Activated naive CD4-positive, alpha-beta T cell treated with anti-CD3 and anti-CD28 coated beads, Interleukin-2, amount 50 U/mL, for 16 hours (primary cell): Measurements from ENCODE around the gene ADAM12.
"Not testable (repeated sequence)": the region's sequence is repeated elsewhere in the genome, so short reads cannot be mapped to it uniquely, and the experiment has no call there.

Experiments used
- DNase-seq: peaks from one replicate; pipeline ENCODE4 v3.0.0-alpha.2; 2020

ADAM12 gene

DNA sequence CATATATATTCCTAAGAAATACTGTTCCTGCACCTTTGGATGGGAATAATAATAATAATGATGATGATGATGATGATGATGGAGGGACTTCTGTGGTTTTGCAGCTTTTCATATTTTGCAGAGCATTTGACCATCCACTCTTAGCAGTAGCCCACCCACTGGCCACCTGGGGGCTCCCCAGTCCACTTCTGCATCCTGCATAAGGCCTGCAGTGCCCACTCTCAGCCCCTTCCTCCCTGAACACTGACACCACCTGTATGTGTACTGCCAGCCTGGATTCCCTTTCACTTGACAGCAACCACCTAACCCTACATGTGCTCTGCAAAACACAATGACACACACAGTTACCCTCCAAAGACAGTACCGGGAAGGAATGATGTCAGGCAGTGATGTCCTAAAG is 131.4 kb downstream of the ADAM12 start:
- DNase-seq, result no peak

DNA sequence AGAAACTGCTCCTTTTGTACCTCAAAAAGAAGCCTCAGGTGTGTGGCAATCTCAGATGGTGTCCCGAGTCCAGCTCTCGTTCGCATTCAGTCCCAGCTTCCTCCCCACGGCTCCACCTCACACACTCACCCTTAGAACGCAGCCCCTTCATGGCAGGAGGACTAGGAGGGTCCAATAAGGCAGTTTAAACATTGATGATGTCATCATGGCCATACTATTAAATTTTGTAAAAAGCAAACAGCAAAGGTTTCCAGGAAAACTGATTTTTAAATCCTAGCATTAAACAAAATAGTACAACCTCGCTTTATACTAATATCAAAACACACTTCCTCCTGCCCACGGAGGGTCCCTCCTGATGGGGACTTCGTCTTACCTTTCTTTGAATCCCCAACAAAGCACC is 133.0 kb downstream of the ADAM12 start:
- DNase-seq, result no peak

DNA sequence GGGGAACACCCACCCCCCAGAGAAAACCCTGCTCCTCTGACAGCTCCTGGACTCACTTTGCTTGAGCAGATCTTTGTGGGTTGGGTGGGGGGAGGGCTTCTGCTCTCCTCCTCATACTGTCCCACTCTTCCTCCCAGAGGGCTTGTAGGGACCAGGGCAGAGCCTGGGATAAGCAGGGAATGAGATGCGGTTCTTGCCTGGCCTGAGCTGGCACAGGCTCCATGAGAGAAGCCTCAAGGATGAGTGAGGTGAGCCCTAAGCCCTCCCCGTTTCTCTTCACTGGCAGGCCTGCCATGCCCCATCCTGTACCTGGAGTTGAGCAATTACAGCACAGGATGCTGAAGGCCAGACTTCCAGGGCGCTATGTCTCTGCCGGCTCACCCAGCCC is 134.7 kb downstream of the ADAM12 start:
- DNase-seq, result no peak

- no peak for DNase-seq
These were observed 135.2 kb downstream of the ADAM12 start for GRCh38 chr10:126252884-126253610.

DNA sequence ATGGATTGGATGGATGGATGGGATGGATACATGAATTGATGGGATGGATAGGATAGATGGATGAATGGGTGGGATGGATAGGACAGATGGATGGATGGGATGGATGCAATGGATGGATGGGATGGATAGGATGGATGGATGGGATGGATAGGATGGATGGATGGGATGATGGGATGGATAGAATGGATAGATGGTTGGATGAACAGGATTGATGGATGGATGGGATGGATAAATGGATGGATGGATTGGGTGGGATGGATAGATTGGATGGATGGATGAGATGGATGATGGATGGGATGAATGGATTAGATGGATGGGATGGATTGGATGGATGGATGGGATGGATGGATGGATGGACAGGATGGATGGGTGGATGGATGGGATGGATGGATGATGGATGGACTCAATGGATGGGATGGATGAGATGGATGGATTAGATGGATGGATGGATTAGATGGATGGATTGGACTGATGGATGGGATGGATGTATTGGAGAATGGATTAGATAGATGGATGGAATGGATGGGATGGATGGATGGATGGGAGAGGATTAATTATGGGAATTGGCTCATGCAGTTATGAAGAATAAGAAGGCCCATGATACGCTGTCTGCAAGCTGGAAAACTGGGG is 136.4 kb downstream of the ADAM12 start:
- no peak for DNase-seq

DNA sequence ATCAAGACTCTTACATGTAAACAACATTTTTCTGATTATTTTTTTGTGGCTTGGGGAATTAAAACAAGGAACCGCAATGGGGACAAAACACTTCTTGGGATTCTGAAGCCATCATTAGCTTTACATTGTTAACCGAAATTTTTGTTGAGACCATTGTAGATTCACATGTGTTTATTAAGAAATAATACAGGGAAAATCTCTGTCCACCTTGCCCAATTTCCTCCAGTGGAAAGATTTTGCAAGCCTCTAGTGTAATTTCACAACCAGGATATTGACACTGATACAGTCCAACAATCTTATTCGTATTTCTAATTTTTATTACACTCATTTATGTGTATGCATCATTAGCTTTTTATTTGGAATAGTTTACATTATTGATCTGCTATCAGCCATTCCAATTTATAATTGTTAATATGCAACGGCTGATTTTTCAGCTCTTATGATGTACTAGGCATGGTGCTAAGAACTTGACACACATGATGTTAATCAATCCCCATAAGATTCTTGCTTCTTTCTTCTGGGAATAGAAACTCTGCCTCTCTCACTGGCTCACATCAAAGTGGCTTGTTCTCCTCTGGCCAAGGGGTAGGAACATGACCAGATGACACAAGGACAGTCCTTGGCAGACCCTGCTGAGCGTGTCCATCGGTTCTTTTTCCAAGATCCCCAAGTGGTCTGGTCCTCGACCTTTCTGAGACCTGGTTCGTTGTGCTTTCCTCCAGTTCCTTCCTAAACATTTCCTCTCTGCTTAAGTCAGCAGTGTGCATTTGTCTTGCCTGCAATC is 137.6 kb downstream of the ADAM12 start:
- DNase-seq, result no peak

- DNase-seq, result no peak
These were observed 138.2 kb downstream of the ADAM12 start for GRCh38 chr10:126250045-126250444.

DNA sequence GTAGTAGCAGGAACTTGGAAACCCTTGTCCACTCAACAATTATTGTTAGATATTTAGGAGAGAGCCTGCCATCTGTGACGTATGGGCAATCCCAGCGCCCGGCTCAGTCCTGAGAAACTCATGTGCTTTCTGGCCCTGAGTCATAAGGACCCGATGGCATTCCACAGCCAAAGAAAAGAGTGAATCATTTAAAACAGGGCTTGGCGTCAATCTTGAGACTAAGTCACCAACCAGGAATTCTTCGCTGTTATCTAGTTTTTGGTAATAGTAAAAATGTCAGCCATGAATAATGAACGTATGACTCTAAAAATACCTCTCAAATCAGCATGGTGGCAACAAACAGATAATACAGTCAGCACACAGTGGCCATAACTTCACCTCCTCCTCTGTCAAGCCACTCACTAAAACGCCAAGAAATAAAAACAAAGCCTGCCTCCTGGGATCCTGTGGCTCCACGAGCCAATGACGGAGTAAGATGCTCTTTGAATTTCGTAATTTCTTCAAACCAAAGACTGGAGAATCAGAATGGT is 140.8 kb downstream of the ADAM12 start:
- DNase-seq, result no peak

DNA sequence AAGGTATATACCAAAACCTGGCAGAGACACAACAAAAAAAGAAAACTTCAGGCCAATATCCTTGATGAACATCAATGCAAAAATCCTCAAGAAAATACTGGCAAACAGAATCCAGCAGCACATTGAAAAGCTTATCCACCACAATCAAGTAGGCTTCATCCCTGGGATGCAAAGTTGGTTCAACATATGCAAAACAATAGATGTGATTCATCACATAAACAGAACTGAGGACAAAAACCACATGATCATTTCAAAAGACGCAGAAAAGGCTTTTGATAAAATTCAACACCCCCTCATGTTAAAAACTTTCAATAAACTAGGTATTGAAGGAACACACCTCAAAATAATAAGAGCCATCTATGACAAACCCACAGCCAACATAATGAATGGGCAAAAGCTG is 141.9 kb downstream of the ADAM12 start:
- not testable (repeated sequence) for DNase-seq

- DNase-seq, result no peak
These were observed 142.8 kb downstream of the ADAM12 start for GRCh38 chr10:126245501-126245900.

GRCh38 chr10:126243971-126244370 is 144.3 kb downstream of the ADAM12 start:
- no peak for DNase-seq

DNA sequence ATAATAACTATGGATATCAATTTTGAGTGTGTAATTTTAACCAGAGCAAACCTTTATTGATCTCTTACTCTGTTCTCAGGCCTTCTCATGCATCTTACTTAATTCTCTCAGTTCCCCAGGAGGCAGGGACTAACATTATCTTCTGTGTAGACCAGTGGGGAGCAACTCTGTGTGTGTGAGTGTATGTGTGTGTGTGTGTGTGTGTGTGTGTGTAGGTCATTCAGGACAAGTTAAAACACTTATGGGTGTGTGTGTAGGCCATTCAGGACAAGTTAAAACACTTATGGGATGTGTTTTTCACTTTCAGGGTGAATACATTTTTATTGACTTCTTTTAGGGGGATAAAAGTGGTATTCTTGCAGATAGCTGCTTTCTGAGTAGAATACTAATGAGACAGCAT is 145.0 kb downstream of the ADAM12 start:
- no peak for DNase-seq

GRCh38 chr10:126242397-126243260 is 145.6 kb downstream of the ADAM12 start:
- DNase-seq, result no peak

- no peak for DNase-seq
These were observed 147.8 kb downstream of the ADAM12 start for GRCh38 chr10:126240483-126240882.

GRCh38 chr10:126239844-126240243 is 148.4 kb downstream of the ADAM12 start:
- no peak for DNase-seq

DNA sequence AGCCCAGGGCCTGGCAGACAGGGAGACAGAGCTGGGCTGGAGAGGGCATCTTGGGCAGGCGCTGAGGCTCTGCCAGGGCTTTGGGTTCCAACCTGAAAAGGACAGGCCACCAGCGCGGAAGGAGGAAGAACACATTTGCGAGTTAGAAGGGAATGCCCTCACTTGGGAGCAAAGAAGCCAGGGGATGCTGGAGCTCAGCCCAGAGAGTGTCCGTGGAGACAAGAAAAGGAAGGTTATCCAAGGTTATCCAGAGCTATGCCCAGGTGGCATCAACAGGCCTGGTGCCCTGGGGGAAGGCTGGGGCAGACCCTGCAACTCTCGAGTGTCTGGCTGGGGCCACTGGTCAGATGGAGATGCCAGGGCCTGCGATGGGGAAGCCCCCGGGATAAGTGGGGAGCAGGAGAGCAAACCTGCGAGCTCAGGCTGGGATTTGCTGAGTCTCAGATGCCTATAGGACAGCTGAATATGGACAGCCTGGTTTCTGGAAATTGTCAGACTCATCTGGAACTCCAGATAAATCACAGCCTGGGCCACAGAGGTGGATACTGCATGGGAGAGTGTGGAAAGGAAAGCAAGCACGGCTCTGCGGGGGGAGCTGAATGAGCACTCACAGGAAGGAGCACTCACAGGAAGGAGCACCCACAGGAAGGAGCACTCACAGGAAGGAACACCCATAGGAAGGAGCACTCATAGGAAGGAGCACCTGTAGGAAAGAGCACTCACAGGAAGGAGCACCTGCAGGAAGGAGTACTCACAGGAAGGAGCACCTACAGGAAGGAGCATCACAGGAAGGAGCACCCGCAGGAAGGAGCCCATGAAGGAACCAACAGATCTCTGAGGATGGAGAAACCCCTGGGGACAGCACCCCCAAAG is 152.1 kb downstream of the ADAM12 start:
- no peak for DNase-seq

GRCh38 chr10:126235091-126235978 is 152.9 kb downstream of the ADAM12 start:
- no peak for DNase-seq

GRCh38 chr10:126234630-126235029 is 153.6 kb downstream of the ADAM12 start:
- DNase-seq, result no peak

GRCh38 chr10:126233182-126234148 is 154.8 kb downstream of the ADAM12 start:
- DNase-seq, result no peak
